ENCODE measurements around the gene AFAP1L2.
"Not testable (repeated sequence)": the region's sequence is repeated elsewhere in the genome, so short reads cannot be mapped to it uniquely, and the experiment has no call there.

AFAP1L2 gene

DNA sequence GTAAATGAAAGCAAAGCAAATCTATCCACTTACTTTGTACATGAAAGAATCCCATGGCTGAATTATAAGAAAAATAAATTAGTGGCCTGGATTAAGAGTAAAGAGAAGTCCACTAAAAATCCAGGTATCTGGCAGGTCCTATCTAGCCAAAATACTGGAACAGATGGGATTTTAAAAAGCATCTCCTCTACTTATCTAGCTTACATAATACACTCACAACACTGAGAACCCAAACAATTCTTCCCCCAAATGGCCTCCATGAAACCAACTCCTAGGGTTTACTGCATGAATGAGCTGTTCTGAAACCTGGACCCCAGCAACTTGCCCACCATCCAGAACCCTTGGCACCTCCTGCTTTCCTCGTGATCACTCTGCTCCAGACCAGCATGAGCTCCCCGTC, 61.3 kb downstream of the AFAP1L2 start:
- no peak for DNase-seq (ENCODE audit: extremely low read depth in 1 of 2, low read depth in 1 of 2)

DNA sequence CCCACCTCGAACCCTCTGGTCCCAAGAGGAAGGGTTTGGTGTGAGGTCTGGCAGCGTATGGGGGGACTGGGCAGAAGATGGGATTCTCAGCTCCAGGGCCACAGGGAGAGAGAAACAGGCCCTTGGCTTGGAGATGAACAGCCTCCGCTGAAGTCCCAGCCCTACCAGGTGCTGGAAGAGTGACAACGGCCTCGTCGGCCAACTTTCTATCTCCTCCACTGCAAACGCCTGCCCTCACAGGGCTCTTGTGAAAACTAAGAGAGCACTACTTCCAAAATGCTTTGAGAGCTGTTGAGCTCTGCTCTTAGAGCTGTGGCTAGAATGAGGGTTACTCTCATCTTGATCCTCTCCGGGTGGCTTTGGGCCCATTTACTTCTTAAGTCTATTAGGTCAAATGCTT, 63.5 kb downstream of the AFAP1L2 start:
- DNase-seq (ENCODE audit: extremely low read depth in 1 of 2, low read depth in 1 of 2) = no peak

DNA sequence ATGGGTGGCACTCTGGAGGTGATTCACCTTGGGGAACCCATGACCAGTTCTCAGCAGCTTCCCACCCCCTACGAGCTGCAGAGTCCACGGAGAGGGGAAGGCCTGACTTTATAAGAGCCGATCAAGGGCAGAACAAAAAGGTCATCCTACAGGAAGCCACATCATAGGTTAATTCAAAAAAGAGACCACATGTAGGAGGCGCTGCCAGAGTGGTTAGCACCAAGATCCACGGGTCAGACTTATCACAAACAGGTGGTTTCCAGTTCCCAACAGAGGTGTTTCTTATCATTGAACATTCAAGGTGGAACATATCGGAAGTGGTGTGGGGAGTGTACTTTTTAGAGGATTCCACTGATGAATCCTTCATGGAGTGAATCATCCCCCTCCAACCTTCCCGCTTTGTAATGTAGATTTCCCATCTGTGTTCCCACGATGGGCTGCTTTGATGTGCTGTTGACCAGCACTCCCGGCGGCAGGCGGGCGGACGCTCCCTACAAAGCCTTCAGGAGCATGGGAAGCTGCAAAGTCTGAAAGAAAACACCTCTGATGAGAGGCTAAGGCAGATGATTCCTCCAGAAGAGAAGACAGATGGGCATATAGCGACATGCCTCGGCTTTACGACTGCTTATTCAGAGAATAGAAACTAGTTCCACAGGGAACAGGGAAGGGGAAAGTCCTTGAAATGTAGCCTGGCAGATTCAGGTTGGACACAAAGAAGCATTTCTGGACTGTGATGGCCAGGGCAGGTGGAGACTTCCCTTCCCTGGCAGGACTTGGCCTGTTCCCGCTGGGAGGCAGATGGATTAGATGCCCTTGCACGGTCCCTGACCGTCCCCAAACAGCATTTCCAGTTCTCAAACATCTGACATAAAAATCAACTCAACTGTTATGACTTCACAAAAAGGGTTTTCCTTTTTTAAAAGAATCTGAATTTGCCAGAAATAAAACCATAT, 66.5 kb downstream of the AFAP1L2 start:
- no peak for DNase-seq (ENCODE audit: extremely low read depth in 1 of 2, low read depth in 1 of 2)

DNA sequence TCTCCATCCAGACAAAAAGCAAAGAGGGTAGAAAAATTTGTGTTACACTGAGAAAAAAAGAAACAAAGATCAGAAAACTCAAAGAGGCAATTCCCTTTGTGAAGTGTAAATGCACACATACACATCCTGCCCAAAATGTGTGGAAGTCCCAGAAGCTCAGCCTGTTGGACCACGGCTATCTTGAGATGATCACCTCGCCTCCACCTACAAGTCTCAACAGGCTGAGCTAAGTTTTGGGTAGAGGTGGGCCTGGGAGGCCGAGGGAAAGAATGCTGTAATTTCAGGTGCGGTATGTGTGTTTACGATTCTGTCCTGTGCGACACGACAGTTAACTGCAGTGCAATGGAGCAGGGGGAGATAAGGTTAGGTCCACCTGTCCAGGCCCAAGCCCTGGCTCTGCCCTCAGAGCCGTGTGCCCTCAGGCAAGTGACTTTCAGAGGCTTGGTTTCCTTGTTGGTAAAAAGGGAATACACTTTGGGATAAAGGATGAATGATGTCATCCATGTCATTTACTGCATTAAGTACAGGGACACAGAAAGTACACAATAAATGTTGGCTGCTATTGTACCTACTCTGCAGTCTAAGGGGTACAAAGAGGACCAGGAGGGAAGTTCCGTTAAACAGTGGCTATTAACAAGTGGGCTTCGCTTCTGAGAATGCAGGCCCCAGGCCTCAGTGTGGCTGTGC, 67.3 kb downstream of the AFAP1L2 start:
- no peak for DNase-seq (ENCODE audit: extremely low read depth in 1 of 2, low read depth in 1 of 2)

DNA sequence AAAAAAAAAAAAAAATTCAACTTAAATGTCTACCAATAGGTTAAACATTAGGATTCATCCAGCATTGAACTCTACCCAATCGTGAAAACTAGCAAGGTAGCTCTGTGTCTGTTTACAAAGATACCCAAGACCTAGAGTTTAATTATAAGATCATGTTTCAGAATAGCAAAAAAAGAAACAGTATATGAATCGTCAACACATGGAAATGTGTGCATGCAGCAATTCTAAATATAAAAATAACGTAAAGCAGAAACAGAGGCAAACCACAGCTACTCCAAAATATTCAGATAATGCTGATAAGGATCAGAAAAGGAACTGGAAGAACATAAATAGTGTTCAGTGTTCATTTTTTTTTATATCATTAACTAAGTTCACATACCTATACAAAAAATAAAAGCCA, 68.7 kb downstream of the AFAP1L2 start:
- DNase-seq (ENCODE audit: extremely low read depth in 1 of 2, low read depth in 1 of 2) = no peak

DNA sequence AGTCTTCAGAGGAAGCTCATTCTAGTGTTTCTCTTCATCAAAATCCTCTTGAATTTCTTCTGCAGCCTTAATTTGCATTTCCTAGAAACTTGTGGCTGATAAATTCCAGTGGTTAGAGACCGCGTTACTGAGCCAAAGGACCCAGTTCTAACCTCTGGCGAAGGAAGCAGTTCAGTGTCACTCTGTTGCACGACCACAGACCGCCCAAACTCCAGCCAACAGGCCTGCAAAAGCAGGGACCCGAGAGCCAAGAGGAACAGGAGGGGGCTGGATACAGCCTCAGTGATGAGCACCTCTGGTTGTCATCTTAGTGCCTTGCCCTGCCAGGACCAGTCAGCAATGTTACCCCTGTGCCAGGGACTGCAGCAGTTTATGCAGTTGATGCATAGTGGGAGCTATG, 70.0 kb downstream of the AFAP1L2 start:
- no peak for DNase-seq (ENCODE audit: extremely low read depth in 1 of 2, low read depth in 1 of 2)

DNA sequence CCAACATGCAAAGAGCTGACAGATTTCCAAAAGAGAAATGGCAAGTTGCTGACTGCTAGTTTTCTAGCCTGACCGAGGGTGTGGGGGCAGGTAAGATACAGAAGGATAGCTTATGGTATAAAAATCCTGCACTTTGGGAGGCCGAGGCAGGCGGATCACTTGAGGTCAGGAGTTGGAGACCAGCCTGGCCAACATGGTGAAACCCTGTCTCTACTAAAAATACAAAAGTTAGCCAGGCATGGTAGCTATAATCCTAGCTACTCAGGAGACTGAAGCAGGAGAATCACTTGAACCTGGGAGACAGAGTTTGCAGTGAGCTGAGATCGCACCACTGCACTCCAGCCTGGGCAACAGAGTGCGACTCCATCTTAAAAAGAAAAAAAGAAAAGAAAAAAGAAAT, 70.9 kb downstream of the AFAP1L2 start:
- DNase-seq (ENCODE audit: extremely low read depth in 1 of 2, low read depth in 1 of 2) = not testable (repeated sequence)

DNA sequence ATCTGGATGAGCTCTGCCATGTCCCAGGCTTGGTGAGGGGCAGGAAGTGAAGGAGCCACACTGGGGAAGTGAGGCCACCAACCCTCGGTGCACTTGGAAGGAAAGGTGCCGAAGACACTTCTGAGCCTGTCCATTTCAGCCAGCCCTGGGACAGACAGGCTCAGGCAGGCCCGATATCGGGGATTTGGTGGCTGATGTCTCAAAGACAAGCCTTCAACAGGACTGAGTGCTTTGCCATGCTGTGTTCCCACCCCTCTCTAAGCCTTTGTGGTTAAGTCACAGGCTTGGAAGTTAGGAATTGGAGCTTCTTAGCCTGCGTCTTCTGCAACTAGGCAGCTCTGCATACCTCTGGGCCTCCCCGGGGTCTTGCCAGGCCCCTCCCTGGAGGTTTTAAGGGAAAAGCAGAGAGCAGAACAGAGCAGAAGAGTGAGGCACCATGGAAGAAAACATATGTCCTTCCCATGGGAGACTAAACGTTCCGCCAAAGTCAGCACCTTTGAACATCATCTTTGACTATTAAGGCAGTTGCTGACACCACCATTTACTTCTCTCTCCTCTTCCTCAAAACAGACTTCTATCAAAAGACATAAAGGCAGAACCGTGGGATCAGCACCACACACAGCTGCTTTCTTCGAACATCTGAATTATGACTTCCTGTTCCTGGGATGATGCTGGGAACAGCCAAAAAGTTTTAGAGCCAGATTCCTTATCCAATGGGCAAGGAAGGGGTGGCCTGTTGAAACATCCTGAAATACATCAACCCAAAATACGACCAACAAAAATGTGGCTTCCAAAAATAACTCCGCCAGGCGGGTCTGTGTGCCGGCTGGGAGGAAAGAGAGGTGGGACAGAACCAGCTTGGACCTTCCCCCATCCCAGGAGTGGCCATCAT, 71.8 kb downstream of the AFAP1L2 start:
- DNase-seq (ENCODE audit: extremely low read depth in 1 of 2, low read depth in 1 of 2) = no peak

DNA sequence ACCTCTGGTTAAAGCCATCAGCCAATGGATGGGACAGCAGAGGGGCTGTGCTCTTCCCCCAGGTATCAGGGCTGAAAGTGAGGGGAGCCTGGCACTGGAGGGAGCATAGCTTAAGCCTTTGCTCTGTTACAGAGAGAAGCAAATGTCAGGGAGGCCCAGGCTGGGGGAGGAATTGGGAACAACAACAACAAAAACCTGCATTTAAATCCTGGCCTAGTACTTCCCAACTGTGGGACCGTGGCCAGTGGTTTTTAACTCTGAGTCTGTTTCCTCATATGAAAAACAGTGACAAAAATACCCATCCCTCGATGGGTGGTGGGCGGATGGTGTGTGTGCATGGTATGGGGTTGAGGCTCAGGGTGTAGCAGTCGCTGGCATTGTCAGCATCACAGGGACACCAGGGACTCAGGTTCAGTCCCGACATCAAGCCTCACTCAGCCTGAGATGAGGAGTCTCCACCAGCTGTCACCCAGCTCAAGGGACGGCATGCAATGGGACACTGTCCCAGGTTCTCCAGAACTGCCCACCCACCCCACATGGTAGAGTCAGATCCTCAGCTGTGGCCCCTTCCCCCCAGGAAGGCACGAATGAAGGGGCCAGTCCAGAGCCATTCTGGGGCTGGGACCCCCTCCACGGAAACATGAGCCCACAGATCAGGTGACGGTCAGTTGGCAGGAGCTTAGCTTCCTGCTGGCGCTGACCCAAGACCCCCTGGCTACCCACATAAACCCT, 74.5 kb downstream of the AFAP1L2 start:
- DNase-seq (ENCODE audit: extremely low read depth in 1 of 2, low read depth in 1 of 2) = no peak

DNA sequence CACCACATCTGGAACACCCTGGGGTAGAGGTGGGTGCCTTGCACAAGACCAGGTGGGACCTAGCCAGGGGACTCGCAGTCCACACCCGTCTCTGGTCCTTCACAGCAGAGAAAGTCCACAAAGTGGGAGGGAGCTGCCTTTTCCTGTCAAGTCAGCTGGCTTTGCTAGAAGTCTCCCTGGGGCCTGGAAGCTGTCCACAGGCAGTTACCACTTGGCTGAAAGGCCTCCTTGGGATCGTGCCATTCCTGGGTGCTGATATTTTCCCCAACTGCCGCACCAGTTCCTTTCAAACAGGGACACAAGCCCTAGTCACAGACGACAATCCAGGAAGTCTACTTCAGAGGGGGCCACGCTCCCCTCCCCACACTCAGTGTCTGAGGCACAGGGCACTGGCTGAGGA, 75.4 kb downstream of the AFAP1L2 start:
- no peak for DNase-seq (ENCODE audit: extremely low read depth in 1 of 2, low read depth in 1 of 2)

DNA sequence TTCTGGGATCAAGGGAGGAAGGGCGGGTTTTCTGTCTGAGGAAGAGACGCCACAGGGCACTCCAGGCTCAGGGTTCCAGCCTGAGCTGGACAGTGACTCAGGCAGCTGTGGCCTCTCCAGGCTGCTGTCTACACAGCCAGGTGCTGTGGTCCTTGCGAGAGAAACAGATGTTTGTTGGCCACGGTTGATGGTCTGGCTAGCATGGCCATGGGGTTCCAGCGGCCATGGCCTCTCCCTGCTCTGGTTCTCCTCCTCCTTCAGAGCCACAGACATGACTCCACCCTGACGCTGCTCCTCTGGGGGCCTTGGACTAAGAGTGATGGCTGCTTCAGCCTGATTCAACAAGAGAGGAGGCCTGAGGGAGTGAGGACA, 75.9 kb downstream of the AFAP1L2 start:
- no peak for DNase-seq (ENCODE audit: extremely low read depth in 1 of 2, low read depth in 1 of 2)

DNA sequence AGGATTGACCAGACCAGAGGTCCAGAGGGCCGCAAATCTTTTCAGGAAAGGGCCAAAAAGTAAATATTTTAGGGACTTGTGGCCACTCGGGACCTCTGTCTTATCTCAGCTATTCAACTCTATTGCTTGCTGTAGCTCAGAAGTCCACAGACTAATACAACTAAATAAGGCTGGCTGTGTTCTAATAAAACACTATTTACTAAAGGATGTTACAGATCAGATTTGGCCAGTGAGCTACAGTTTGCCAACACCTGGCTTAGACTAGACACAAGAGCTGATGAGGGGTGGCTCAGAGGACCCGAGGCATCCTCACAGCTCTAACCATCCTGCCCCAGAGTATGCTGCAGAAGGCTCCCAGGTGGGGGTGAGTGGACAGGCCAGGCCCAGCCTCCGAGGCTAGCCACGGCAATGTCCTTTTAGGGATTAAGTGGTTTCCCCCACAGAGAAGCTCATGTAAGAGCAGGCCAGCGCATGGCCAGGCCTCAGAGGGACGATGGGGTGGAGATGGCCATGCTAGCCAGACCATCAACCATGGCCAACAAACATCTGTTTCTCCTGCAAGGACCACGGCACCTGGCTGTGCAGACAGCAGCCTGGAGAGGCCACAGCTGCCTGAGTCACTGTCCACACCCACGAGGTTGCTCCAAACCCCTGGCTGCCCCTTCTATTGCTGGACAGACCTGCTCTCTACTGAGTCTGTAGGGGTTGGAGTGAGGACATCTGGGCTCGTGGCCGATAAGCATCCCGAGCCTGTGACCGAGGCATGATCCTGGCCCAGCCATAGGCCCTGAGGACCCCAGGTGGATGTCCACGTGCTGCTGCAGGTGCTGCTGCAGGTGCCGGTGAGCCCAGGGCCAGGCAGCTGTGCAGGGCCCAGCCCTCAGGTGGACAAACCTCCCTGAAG, 76.5 kb downstream of the AFAP1L2 start:
- no peak for DNase-seq (ENCODE audit: extremely low read depth in 1 of 2, low read depth in 1 of 2)

DNA sequence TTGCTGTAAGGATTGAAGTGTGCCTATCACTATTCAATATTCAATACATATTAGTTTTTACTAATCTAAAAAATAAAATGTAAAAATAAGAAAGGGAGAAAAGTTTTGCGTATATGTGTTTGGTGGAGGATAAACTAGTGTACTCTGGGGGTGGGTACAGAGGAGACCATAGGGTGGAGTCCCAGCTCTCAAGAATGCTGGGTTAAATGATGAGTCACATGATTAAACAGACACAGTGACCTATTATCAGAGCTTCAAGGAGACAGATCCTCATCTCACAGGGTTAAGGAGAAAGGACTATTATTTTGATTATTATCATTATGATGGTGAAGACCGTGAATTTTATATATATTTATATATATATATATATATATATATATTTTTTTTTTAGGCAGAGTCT, 77.5 kb downstream of the AFAP1L2 start:
- DNase-seq (ENCODE audit: extremely low read depth in 1 of 2, low read depth in 1 of 2) = no peak

DNA sequence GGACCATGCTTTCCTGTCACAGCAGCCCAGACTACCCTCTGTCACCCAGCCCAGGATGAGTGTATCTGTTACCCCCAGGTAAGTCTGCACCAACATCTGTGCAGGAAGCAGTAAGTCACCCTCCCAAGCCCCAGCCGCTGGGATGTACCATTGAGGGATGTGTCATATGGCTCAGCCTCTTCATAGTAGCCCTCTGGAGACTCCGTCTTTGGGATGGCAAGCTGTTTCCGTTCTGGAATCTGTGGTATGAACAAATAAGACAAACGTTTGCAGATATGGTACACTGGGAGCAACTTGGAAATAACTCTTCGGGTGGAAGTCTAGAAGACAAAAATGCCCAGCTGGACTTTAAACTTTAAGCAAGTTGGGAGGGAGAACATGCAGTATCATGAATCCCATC, 81.3 kb downstream of the AFAP1L2 start:
- no peak for DNase-seq (ENCODE audit: extremely low read depth in 1 of 2, low read depth in 1 of 2)

DNA sequence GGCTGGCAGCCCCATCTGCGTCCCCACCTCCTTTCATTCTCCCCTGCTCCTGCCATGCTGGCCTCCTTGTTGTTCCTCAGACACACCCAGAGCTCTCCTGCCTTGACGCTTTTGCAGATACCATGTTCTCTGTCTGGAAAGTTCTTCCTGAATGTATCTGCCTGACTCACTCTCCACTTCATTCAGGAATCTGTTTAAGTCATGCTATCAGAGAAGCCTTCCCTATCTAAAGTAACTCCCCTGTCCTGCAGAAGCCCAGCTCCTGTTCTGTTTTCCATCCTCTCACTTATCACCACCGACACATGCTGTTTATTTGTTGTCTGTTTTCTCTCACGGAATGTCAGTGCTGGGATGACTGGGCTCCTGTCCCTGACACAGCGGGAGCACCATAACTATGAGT, 82.0 kb downstream of the AFAP1L2 start:
- no peak for DNase-seq (ENCODE audit: extremely low read depth in 1 of 2, low read depth in 1 of 2)

DNA sequence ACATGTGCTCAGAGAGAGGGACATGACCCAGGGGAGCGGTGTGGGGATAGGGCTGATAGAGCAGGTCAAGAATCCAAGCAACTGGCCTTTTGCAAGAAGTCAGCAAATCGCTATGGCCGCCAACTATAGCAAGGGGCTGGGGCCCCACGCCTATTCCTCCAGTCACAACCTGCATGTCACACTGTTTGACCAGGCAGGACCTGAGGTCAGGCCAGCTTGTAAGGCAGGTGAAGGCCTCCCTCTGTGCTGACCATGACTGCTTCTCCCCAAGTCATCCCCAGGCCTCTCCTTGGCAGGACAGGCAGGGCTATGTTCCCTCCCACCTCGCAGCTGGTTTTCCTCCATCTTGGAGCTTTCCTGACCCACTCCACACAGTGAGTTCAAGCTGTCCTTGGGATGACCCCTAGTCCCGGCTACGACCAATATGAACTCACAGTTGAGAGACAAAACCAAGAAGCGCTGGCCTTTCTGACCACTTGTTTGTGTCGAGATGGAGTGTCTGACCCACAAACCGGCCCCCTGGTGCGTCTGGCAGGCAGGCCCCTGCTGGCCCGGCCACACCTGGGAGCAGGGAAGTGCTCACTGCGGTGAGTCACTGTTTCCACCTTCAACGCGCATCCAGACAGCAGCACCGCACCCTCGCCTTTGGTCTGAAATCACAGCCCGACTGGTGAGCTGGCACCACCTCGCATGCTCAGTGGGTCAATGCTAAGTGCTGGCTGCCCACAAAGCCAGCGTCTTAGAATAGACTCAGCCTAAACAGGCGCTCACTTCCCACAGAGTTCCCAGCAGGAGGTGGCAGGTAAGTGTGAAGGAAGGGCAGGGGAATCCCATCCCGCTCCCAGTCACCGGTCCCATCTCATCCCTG, 83.8 kb downstream of the AFAP1L2 start:
- no peak for DNase-seq (ENCODE audit: extremely low read depth in 1 of 2, low read depth in 1 of 2)

DNA sequence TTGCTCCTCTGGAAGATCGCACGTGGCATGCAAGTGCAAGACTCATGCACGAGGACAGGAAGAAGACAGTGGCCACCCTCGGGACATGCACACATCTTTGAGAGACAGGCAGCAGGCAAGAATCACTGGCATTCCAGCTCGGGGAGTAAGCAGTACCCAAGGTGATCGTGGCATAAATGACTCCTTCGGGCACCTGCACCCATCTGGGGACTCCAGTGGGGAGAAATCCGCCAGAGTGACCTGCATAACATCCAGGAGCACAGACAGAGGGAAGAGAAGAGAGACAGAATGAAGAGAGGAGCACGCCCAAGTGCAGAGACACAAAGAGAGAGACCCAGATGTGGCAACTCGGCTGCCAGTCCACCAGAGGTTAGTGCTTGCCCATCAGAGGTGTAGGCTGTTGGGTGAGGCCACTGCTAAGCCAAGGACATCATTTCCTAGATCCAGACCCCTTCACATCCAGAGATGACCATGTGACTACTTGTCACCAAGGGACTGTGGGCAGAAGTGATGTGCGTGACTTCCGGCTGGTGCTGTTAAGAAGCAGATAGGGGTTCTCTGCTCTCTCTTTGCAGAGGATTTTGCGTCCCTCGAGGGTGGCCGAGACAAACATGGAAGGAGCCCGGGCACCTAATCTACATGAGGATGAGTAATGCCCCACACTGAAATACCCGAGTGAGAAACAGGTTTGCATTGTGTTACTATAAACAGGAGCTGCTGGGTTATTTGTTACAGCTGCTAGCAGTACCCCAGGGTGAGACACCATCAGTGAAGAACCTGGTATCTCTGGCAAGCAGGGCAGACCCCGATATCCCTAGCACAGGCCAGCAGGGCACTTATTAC, 84.7 kb downstream of the AFAP1L2 start:
- DNase-seq (ENCODE audit: extremely low read depth in 1 of 2, low read depth in 1 of 2) = no peak

DNA sequence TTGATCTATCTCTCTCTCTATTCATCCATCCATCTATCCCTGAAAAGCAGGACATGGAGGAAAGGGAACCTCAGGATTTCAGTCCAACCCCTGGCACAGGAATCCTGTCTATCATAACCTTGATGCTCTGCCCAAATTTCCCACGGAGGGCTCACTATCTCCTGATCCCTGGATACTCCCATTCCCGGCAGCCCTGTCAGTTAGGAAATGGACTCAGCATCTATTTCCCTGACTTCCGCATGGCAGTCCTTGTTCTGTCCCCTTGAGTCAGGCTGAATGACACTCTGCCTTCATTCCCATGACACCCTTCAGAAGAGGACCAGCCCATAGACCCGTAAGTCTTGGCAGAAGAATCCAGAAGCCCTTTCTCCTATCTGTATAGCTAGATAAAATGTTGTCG, 87.6 kb downstream of the AFAP1L2 start:
- DNase-seq (ENCODE audit: extremely low read depth in 1 of 2, low read depth in 1 of 2) = no peak

Measured in activated CD8-positive, alpha-beta memory T cell treated with anti-CD3 and anti-CD28 coated beads for 1 hour (primary cell).